Measurements from ENCODE around the gene AHDC1.

The AHDC1 gene

GRCh38 chr1:27576806-27577227 lies 27.1 kb downstream of the AHDC1 start:
- no peak for DNase-seq

- DNase-seq: no peak
Measured at GRCh38 chr1:27575840-27576331, 28.1 kb downstream of the AHDC1 start.

DNA sequence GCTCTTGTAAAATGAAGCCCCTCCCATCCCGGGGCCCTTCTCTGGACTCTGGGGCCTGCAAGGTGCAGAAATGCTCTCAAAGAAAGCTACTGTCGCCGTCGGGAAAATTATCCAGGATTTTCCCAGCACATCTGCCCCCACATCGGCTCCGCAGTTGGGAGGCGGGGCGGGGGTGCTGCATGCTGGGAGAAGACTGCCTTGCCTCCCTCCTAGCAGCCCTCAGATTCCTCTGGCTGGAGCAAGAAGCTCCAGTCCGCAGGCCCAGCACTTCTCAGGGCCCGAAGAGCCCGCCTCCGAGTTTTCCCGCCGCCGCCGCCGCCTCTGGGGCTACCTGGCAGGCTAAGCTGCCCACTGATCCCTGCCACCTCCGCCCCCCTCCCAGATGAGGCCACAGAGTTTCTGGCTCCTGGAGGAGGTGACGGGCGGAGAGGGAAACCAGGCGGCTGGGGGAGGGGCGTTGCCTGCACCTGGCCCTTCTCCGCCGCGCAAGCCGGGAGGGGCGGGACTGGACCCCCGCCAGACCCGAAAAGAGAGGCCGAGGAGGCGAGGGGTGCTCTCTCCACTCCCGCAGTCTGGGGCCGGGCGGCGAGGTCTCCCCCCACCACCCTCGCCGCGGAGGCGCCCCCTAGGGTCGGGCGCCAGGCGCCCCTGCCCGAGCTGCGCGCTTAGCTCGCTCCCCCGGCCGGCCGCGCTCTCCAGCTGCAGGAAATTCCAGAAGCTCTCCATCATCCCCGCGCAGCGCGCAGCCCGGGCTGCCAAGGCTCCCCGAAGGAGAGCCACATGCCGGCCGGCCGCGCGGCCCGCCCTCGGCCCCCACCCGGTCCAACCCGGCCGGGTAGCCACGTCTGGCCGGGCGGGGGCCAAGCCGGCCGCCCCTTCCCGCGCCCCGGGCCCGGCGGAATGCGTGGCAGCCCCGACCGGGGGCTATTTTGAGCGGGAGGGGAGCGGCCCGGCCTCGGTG lies 28.8 kb downstream of the AHDC1 start:
- no peak for DNase-seq

DNA sequence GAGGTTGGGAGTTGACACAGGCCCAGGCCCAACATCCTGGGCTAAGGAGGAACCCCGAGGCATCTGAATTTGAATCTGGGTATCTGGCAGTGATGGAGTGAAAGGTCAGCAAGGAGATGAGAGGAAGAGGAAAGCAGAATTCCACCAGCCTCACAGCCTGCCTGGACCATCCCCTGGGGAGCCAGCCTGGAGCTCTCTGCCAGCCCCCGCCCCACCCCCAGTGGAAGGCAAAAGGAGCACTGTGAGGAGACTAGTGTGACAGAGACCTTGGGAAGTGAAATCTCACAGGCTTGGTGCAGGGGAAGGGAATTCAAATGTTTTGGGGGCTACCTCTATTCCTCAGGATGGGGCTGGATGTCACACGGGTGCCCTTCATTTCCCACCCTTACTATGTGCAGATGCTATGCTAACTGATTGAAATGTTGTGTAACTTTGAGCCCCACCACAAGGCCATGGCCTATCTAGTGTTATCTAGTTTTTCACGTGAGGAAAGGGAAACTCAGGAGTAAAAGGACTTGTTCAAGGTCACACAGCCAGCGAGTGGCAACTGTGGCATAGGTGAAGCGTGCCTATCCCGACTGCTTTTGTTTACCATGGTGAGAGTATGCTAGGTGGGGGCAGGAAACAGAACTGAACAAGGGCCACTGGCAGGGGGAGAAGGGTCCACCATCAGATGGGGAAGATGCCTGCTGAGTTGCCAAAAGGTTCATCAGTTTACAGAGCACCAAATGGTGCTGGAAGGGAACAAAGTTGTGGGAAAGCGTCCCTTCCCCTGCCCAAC lies 29.8 kb downstream of the AHDC1 start:
- no peak for DNase-seq

- no peak for DNase-seq
Measured at GRCh38 chr1:27572679-27573426, 31.1 kb downstream of the AHDC1 start.

- DNase-seq: no peak
Measured at GRCh38 chr1:27572019-27572678, 31.8 kb downstream of the AHDC1 start.

DNA sequence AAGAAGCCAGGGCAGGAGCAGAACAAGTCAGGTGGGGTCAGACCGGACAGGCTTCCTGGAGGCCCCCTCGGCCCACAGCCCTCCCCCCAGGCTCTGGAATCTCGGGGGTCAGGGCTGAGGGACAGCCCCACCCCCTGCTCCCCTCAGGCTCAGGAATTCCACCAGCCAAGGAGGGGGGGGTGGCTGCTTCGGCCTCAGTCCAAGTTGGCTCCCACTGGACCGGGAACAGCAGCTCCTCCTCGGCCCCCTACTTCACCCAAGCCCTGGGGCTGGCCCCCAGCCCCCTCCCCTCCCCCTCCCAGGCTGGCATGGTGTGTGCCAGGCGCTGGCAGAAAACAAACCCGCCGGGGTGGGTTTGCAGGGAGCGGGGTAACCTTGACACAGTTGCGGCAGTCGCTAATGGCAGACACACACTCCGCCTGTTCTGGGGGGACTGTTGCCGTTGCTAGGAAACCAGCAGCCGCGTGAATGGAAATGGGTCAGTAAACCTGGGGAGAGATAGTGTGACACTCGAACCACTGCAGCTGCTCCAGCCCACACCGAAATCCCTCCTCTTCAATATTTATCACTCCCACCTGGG lies 32.4 kb downstream of the AHDC1 start:
- DNase-seq: no peak

GRCh38 chr1:27570784-27571183 lies 33.2 kb downstream of the AHDC1 start:
- DNase-seq: no peak

GRCh38 chr1:27570356-27570755 lies 33.6 kb downstream of the AHDC1 start:
- DNase-seq: no peak

- DNase-seq: no peak
Measured at GRCh38 chr1:27569506-27570291, 34.2 kb downstream of the AHDC1 start.

DNA sequence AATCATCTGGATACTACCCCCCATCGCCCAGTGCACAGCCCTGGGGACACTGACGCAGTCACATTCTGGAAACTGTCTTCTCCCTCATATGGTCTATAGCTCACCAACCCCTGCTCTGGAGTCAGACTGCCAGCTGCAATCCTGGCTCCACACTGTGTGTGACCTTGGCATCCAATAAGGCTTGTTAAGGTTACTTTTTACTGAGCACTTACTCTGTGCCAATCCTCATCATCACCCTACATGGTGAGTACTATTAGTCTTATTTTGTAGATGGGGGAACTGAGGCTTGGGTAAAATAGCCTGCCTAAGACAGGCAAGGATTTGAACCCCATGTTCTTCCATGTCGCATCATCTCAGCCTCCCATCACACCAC lies 34.9 kb downstream of the AHDC1 start:
- no peak for DNase-seq

- DNase-seq: peak; percentile 95 to 97
Measured at GRCh38 chr1:27568300-27569087, 35.5 kb downstream of the AHDC1 start.

GRCh38 chr1:27567971-27568299 lies 36.0 kb downstream of the AHDC1 start:
- DNase-seq: no peak

DNA sequence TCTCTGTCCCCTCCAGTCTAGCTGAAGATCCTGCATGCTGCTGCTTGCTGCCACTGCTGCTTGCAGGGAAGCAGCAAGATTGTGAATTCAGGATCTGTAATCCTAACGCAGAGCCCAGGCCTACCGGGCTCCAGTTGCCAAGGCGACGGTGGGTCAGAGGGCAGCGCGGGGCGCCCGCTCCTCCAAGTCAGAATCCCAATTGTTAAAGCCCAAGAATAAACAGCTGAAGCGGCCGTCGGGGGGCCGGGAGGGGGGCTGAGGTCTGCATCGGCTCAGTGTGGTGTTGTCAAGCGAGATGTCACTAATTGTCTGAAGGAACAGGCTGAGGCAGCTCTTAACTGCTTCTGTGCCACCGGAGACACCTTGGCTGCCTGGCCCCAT lies 36.8 kb downstream of the AHDC1 start:
- no peak for DNase-seq

DNA sequence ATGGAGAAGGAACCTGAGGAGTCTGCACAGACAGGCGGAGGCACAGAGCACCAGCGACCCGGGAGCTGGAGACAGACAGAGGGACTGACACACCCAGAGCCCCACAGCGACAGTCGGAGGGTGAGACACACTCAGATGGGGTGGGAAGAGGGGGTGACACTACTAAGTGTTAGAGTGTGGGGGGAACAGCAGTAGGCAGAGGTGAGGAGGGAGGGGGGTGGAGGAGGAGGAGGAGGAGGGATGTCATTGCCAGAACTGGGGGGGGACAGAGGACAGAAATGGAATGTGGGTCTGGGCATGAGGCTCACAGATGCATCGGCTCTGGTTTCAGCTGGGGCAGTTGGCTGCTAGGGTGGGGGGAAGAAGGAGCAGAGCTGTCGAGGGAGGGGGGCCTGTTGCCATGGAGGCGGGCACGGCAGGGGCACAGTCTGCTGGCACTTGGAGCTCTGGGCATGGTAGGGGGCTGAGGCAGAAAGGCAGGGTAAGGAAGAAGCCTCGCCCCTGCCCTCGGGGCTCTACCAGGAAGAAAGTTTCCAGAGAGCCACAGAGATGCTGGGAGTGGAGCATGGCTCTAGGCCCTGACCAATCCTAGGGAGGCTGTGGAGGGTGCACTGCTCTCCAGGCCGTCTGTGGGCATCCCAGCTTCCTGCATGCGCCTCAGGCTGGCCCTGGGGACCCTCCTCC lies 37.3 kb downstream of the AHDC1 start:
- DNase-seq: no peak

- DNase-seq: no peak
Measured at GRCh38 chr1:27564710-27565649, 39.0 kb downstream of the AHDC1 start.

- no peak for DNase-seq
Measured at GRCh38 chr1:27563591-27564471, 40.1 kb downstream of the AHDC1 start.

- no peak for DNase-seq
Measured at GRCh38 chr1:27563341-27563590, 40.7 kb downstream of the AHDC1 start.

All from activated CD4-positive, alpha-beta T cell treated with anti-CD3 and anti-CD28 coated beads, Interleukin-2, amount 50 U/mL, for 48 hours (primary cell).